Suprapubic skin (tissue), 3 donors: ENCODE results near the gene PIN1.

Source experiments
- CTCF ChIP-seq, 2 donors: fragments of 200-600 bp in 1 of 2; fragments of 450-650 bp in 1 of 2; sonication (generic) in 1 of 2; IDR thresholded peaks; one replicate each; pipeline ENCODE4 v1.5.1; 2016 to 2019; ENCODE audit warnings: antibody characterized with exemption in 2 of 2, mild to moderate bottlenecking in 1 of 2, moderate library complexity in 1 of 2
- POLR2AphosphoS5 ChIP-seq, 3 donors: sonication (generic); formaldehyde crosslinking; IDR thresholded peaks; one replicate each; pipeline ENCODE4 v1.6.1; 2017; ENCODE audit warnings: antibody characterized with exemption in 3 of 3

- TF ChIP-seq CTCF (IDR thresholded peaks at IDR 0.05) = no peak
- TF ChIP-seq POLR2AphosphoS5 (IDR thresholded peaks at IDR 0.05) = no peak
Observed at GRCh38 chr19:9875031-9875627, 40.0 kb downstream of the PIN1 start.
